Astrocyte (in vitro differentiated cells and primary cell): Measurements from ENCODE around the gene NTN1.

ENCODE experiments used
- EZH2 ChIP-seq: IDR thresholded peaks from 2 replicates; pipeline ENCODE4 v1.6.1; 2012; ENCODE audit warnings: mild to moderate bottlenecking, low read length, inconsistent platforms; ENCODE audit not compliant: insufficient read depth
- TF ChIP-seq, protein P1 (sequence below): IDR thresholded peaks from 2 replicates; pipeline ENCODE4 v1.5.1; 2011; ENCODE audit warnings: low read depth, mild to moderate bottlenecking, inconsistent platforms, low read length, moderate library complexity; ENCODE audit not compliant: insufficient read depth

DNA sequence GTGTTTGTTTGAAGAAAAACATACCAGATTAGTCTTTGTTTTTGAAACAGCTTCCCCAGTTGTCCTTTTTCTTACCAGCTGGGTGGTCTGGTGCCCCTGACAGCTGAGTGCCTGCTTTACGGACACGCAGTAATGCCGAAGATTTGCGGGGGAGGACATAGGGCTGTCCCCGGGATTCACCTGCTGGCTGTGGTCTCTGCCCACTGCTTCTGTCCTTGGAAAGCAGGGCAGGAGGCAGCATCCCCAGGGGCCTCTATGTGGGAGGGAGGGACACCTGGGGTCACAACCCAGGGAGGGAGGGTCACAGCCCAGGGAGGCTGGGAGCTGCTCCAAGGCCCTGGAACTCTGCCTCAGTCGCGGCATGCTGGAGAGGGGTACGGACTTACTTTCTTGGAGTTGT is 221.7 kb downstream of the NTN1 start:
- TF ChIP-seq, protein P1, sequence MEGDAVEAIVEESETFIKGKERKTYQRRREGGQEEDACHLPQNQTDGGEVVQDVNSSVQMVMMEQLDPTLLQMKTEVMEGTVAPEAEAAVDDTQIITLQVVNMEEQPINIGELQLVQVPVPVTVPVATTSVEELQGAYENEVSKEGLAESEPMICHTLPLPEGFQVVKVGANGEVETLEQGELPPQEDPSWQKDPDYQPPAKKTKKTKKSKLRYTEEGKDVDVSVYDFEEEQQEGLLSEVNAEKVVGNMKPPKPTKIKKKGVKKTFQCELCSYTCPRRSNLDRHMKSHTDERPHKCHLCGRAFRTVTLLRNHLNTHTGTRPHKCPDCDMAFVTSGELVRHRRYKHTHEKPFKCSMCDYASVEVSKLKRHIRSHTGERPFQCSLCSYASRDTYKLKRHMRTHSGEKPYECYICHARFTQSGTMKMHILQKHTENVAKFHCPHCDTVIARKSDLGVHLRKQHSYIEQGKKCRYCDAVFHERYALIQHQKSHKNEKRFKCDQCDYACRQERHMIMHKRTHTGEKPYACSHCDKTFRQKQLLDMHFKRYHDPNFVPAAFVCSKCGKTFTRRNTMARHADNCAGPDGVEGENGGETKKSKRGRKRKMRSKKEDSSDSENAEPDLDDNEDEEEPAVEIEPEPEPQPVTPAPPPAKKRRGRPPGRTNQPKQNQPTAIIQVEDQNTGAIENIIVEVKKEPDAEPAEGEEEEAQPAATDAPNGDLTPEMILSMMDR, result no peak
- TF ChIP-seq EZH2, result no peak
